Body of pancreas (tissue), 4 donors: ENCODE measurements around the gene SSB. TPM values are rescaled to one million over a fixed set of nuclear protein-coding genes. Genes with fewer than 3 reads are reported as not detected.
"Not testable (repeated sequence)": the region's sequence is repeated elsewhere in the genome, so short reads cannot be mapped to it uniquely, and the experiment has no call there.

Source experiments
- ATAC-seq: fragments of 150-250 bp; one replicate; pipeline ENCODE4 v1.9.1; 2016
- DNase-seq, 4 donors: peaks; one replicate each; pipeline ENCODE4 v3.0.0-alpha.2; 2019
- H3K27ac ChIP-seq, 4 donors: fragments of 200-600 bp; sonication (generic); 1 replicate in 3 of 4; 2 replicates in 1 of 4; pipeline versions ENCODE4 v1.5.1 to v1.6.1; 2016 to 2019; ENCODE audit warnings: mild to moderate bottlenecking in 1 of 4, mixed read lengths in 1 of 4, moderate library complexity in 1 of 4
- H3K27me3 ChIP-seq, 2 donors: fragments of 200-600 bp; sonication (generic); one replicate each; pipeline ENCODE4 v1.6.0; 2016; ENCODE audit warnings: mild to moderate bottlenecking in 1 of 2
- H3K36me3 ChIP-seq, 2 donors: fragments of 200-600 bp; sonication (generic); replicated peaks in 1 of 2; 2 replicates each; pipeline ENCODE4 v1.5.1; 2016; ENCODE audit warnings: low read depth in 2 of 2; ENCODE audit not compliant: insufficient read depth in 1 of 2
- H3K4me1 ChIP-seq: fragments of 200-600 bp; sonication (generic); one replicate; pipeline ENCODE4 v1.6.0; 2016
- H3K4me3 ChIP-seq, 2 donors: fragments of 200-600 bp; sonication (generic); 1 replicate in 1 of 2; 2 replicates in 1 of 2; pipeline ENCODE4 v1.5.1; 2016 to 2019
- H3K9me3 ChIP-seq, 3 donors: fragments of 200-600 bp; sonication (generic); 1 replicate in 2 of 3; 2 replicates in 1 of 3; pipeline ENCODE4 v1.5.1; 2016
- CTCF ChIP-seq, 7 experiments: fragments of 450-650 bp in 4 of 7; fragments of 200-600 bp in 3 of 7; sonication (generic) in 3 of 7; IDR thresholded peaks; one replicate each; pipeline ENCODE4 v1.5.1; 2016 to 2019; ENCODE audit warnings: antibody characterized with exemption in 7 of 7
- POLR2A ChIP-seq, 3 donors: fragments of 450-650 bp; IDR thresholded peaks; one replicate each; pipeline ENCODE4 v1.6.1; 2016; ENCODE audit warnings: antibody characterized with exemption in 3 of 3, mild to moderate bottlenecking in 2 of 3
- WGBS, 2 donors: methylation state at CpG; one replicate each; pipeline ENCODE4 v1.1.5; 2017; 5-methylcytosine and 5-hydroxymethylcytosine counted together
- intact Hi-C: fragments of 100-400 bp; cut with DNase I; formaldehyde crosslinking; loops from one replicate; pipeline ENCODE4 v1.15.1; 2023
- total RNA-seq, 2 donors: library from RNA; depleted of rRNA; stranded (reverse); fragments of >200 nt; gene quantifications; one replicate each; pipeline ENCODE4 v1.1.0, GENCODE V29; 2016

Gene SSB
- total RNA-seq, 2 donors from 2014 or later: 36.6 to 46.4 TPM

- intact Hi-C loops: no loop called here
- H3K27ac ChIP-seq: no peak overlapping the region
- ATAC-seq (no peak), DNase-seq (no peak)
- no peaks in the 10 kb centered on the region for H3K27me3 ChIP-seq
- TF ChIP-seq CTCF (IDR thresholded peaks at IDR 0.05) (no peak), POLR2A (IDR thresholded peaks at IDR 0.05) (no peak)
- H3K9me3 ChIP-seq: no peaks in the 10 kb centered on the region
- H3K4me1 ChIP-seq: peaks cover 11% of the 10 kb centered on the region
- no peak overlapping the region for H3K4me3 ChIP-seq
- H3K36me3 ChIP-seq: peaks cover 4 to 7% of the 10 kb centered on the region in 2 donors
Observed at GRCh38 chr2:169818241-169818640, 19.6 kb downstream of the SSB start.

- DNase-seq (no peak), ATAC-seq (no peak)
- Histone ChIP-seq H3K27me3 (no peaks in the 10 kb centered on the region), H3K27ac (no peak overlapping the region), H3K4me3 (no peak overlapping the region), H3K4me1 (peaks cover 19% of the 10 kb centered on the region), H3K36me3 (peaks cover 4 to 7% of the 10 kb centered on the region in 2 donors), H3K9me3 (no peaks in the 10 kb centered on the region)
- intact Hi-C loops: no loop called here
- TF ChIP-seq POLR2A (IDR thresholded peaks at IDR 0.05): no peak
- no peak for TF ChIP-seq CTCF (IDR thresholded peaks at IDR 0.05)
- 85 to 92% methylated on average over 1 of the region's 1 CpG for WGBS, 2 donors
Observed at GRCh38 chr2:169819106-169819505, 20.4 kb downstream of the SSB start.

- H3K27ac ChIP-seq, H3K4me3 ChIP-seq, DNase-seq, H3K36me3 ChIP-seq, H3K9me3 ChIP-seq, H3K27me3 ChIP-seq, ATAC-seq: not testable (repeated sequence)
- intact Hi-C loops: loop anchor here (10.0 kb wide), 1 partner anchor 105 kb away; no protein-coding TSS in a partner anchor
- WGBS, 2 donors: 90 to 94% methylated on average over 7 of the region's 7 CpGs
- peaks cover 22% of the 10 kb centered on the region for H3K4me1 ChIP-seq
Observed at GRCh38 chr2:169820101-169820500, 21.4 kb downstream of the SSB start.

- H3K4me1 ChIP-seq: peaks cover 27% of the 10 kb centered on the region
- H3K36me3 ChIP-seq: peaks cover 0 to 4% of the 10 kb centered on the region in 2 donors
- no peaks in the 10 kb centered on the region for H3K9me3 ChIP-seq
- no peaks in the 10 kb centered on the region for H3K27me3 ChIP-seq
- H3K4me3 ChIP-seq: no peak overlapping the region
- intact Hi-C loops: loop anchor here (10.0 kb wide), 1 partner anchor 103 kb away; no protein-coding TSS in a partner anchor
- no peak for TF ChIP-seq POLR2A (IDR thresholded peaks at IDR 0.05)
- TF ChIP-seq CTCF (IDR thresholded peaks at IDR 0.05): no peak
- no peak for DNase-seq
- no peak for ATAC-seq
- WGBS, 2 donors: 53 to 56% methylated on average over 3 of the region's 3 CpGs
- H3K27ac ChIP-seq: no peak overlapping the region
Observed at GRCh38 chr2:169822036-169822435, 23.4 kb downstream of the SSB start.

- no peak for TF ChIP-seq POLR2A (IDR thresholded peaks at IDR 0.05)
- no peak for TF ChIP-seq CTCF (IDR thresholded peaks at IDR 0.05)
- H3K4me3 ChIP-seq: no peak overlapping the region
- intact Hi-C loops: loop anchor here (10.0 kb wide), 1 partner anchor 102 kb away; no protein-coding TSS in a partner anchor
- peaks cover 0 to 1% of the 10 kb centered on the region in 2 donors for H3K36me3 ChIP-seq
- H3K27ac ChIP-seq: no peak overlapping the region
- H3K9me3 ChIP-seq: no peaks in the 10 kb centered on the region
- H3K4me1 ChIP-seq: peaks cover 28% of the 10 kb centered on the region
- DNase-seq (no peak), ATAC-seq (no peak)
- WGBS, 2 donors: 69 to 71% methylated on average over 4 of the region's 4 CpGs
- no peaks in the 10 kb centered on the region for H3K27me3 ChIP-seq
Observed at GRCh38 chr2:169822785-169823392, 24.2 kb downstream of the SSB start.
